Putamen (tissue), 1 donor: Measurements from ENCODE around the gene C3orf49.

Experiments used
- DNase-seq: peaks from one replicate; pipeline ENCODE4 v3.0.0-alpha.2; 2016; ENCODE audit warnings: low spot score

C3orf49 gene

DNA sequence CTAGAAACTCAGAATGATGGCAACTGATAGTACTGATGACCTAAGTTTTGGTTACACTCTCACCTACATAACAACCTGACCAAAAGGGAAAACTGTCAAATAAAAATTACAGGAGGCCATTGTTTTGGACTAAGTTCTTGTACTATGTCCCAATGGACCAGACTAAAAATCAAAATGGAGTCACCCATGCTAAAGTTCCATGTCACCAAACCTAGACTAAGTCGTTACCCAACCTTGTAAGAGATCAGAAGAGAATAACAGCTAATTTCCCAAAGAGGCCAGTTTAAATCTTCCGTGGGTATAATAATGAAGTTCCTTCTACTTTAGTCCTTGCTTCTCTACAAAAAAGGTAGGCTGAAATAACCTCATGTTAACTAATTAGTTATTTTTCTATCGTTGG, 32.2 kb downstream of the C3orf49 start:
- DNase-seq: no peak

- no peak for DNase-seq
Observed at GRCh38 chr3:63853106-63853505, 34.0 kb downstream of the C3orf49 start.

- no peak for DNase-seq
Observed at GRCh38 chr3:63855333-63855940, 36.3 kb downstream of the C3orf49 start.

DNA sequence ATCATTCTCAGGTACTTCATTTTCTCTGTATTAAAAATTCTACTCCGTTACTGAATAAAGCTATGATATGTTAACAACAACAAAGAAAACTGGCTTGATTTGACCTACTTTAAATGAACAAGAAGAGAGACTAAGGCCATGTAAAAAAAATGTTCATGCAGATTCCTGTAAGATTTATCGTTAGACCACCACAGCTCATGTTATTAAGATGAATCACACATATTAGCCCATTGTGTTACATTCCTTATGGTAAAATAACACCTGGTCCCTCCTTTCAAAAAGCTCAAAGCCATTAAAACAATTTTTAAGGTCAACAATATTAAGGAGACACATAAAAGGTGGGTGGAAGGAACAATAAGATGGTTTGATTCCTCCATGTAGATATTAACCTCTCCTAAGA, 38.2 kb downstream of the C3orf49 start:
- DNase-seq: no peak

DNA sequence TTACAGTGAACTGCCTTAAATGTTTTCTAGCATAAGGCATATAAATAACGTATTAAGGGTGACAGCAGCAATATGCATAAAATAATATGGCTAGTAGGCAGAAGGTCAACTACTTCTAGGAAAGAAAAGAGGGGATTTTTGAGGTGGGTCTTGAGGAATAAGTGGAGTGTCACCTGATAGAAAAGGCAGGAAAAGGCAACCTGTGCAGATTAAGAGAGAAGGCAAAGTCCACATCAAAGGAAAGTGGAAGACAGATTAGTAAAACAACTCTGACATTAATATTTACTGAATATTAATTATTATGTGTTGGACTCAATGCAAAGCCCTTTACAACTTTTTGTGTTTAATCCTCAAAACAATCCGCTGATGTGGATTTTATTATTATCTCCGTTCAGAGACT, 41.7 kb downstream of the C3orf49 start:
- no peak for DNase-seq

- DNase-seq: no peak
Observed at GRCh38 chr3:63861306-63861705, 42.2 kb downstream of the C3orf49 start.

DNA sequence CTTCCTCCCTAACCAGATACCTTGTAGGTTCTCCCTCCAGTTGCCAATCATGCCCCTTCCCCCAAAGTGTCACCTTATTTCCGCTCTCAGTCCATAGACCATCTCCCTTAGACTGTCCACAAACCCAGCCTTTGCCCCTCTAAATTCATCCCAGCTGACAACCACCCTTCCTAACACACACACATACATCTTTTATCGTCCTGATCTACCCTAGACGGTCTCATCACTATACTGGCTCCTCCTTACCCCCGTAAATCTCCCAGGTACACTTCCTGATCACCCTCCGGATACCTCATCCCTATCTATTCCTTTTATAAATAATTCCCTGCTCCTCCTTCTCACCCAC, 43.7 kb downstream of the C3orf49 start:
- DNase-seq: peak; percentile 24

DNA sequence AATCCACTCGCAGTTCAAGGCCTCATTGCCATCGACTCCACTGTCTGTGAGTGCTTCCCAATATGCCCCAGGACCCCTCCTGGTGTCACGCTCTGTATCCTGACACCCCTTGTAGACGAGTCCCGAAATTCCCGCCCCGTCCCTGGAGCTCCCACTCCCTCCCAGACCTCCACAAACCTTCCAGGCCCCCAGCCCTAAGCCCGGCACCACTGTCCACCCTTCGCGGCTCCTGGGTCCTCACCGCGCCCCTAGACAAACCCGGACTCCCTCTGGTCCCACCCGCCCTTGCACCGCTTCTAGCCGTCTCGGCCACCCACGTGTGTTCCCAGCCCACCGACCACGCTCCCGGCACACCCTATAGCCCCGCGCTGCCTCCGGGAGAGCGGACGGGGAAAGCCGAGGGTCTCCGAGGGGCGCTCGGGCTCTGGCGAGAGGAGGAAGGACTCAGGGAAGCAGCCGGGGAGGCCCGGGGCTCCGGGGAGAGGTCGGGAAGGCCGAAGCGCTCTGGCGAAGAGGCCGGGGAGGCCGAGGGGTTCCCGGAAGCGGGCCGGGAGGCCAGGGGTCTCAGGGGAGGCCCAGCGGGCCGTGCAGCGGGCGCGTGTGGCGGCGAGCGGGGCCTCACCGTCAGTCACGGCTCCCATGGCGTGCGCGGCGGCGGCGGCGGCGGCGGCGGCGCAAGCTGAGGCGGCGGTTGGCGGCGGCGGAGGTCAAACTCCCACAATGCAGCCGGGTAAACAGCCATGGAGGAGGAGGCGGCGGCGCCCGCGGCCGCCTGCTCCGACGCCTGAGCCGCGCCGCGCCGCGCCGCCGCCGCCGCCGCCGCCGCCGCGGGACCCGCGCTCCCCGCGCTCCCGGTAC, 44.3 kb downstream of the C3orf49 start, which contains the start of the genes ATXN7 and THOC7:
ATXN7 (plus strand) TSS at position 718 of the 858 bp plus-strand sequence. CDS start 48,732 bp downstream, outside the sequence.
THOC7 (minus strand) TSS at position 656 of the 858 bp plus-strand sequence; CDS start at position 641, 15 bp downstream.
- DNase-seq: peak; percentile 61

- peak; percentile 15 for DNase-seq
Observed at GRCh38 chr3:63864008-63864964, 45.2 kb downstream of the C3orf49 start.

GRCh38 chr3:63864965-63865327, 45.8 kb downstream of the C3orf49 start:
- DNase-seq: no peak

DNA sequence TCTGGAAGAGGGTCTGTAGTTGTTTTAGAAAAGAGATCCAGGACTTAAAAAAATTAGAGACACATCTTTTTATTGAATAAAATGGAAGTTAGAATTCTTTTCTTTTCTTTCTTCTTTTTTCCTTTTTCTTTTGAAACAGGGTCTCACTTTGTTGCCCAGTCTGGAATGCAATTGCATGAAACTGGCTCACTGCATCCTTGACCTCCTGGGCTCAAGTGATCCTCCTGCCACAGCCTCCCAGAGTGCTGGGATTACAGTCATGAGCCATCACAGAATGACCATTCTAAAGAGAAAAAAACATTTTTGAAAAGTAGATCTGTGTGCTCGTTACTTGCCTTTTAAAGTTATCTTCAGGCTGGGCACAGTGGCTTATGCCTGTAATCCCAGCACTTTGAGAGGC, 48.1 kb downstream of the C3orf49 start:
- no peak for DNase-seq

DNA sequence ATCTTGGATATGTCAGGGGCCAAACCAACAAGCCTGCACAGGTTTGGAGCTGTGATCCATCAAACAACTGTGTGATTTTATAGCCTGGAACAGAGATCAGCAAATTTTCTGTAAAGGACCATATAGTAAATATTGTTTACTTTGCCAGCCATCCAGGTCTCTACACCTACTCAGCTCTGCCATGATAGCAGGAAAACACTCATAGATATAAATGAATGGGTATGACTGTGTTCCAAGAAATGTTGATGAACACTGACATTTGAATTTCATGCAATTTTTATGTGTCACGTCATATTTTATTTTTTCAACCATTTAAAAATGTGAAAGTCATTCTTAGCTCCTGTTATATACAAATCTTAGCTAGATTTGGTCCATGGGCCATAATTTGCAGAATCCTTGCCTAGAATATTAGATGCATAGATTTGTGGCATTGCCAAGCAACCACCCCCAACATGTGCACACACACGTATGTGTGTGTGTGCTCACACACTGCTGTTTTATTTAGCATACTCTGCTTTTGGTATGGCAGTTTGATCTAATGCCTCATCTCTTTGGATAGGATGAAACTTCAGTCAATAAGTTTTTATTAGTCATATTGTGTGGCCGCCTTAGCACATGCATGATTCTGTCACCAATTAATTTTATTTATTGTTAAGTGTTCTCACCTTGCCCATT, 51.0 kb downstream of the C3orf49 start:
- DNase-seq: no peak

DNA sequence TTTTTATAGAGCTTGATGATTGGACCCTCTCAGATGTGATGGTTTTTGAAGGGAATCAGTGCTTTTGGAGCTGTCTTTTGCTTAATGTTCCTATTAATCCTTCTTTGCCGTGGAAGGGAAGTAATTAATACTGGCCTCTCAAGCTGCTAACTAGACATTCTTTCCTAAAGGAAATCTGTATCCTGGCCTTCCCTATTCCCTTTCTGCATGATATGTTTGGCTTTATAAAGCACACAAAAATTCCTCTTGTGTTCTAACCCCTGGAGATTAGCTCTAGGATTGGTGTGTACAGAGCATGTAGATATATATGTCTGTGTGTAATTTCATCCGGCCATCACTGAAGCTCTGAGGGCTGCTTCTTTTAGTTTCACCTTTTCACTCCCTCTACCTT, 51.5 kb downstream of the C3orf49 start:
- DNase-seq: no peak

GRCh38 chr3:63872135-63872924, 53.2 kb downstream of the C3orf49 start:
- DNase-seq: no peak

GRCh38 chr3:63874769-63875168, 55.7 kb downstream of the C3orf49 start:
- no peak for DNase-seq

- no peak for DNase-seq
Observed at GRCh38 chr3:63875510-63875909, 56.4 kb downstream of the C3orf49 start.

- no peak for DNase-seq
Observed at GRCh38 chr3:63876260-63876659, 57.2 kb downstream of the C3orf49 start.

GRCh38 chr3:63877737-63878393, 58.8 kb downstream of the C3orf49 start:
- no peak for DNase-seq

- DNase-seq: no peak
Observed at GRCh38 chr3:63878394-63879060, 59.4 kb downstream of the C3orf49 start.

GRCh38 chr3:63880653-63881052, 61.6 kb downstream of the C3orf49 start:
- DNase-seq: no peak
